RCC 7860 (cell line): ENCODE measurements around the gene KAT2A.
"Not testable (repeated sequence)": the region's sequence is repeated elsewhere in the genome, so short reads cannot be mapped to it uniquely, and the experiment has no call there.

Experiments used
- DNase-seq: peaks from one replicate; pipeline ENCODE4 v3.0.0-alpha.2; 2015; ENCODE audit warnings: low spot score
- FAIRE-seq: peaks from 2 replicates; lab custom pipeline; 2012; peaks lifted over from hg19 to GRCh38; lab: Jason Lieb, UNC

Gene KAT2A

DNA sequence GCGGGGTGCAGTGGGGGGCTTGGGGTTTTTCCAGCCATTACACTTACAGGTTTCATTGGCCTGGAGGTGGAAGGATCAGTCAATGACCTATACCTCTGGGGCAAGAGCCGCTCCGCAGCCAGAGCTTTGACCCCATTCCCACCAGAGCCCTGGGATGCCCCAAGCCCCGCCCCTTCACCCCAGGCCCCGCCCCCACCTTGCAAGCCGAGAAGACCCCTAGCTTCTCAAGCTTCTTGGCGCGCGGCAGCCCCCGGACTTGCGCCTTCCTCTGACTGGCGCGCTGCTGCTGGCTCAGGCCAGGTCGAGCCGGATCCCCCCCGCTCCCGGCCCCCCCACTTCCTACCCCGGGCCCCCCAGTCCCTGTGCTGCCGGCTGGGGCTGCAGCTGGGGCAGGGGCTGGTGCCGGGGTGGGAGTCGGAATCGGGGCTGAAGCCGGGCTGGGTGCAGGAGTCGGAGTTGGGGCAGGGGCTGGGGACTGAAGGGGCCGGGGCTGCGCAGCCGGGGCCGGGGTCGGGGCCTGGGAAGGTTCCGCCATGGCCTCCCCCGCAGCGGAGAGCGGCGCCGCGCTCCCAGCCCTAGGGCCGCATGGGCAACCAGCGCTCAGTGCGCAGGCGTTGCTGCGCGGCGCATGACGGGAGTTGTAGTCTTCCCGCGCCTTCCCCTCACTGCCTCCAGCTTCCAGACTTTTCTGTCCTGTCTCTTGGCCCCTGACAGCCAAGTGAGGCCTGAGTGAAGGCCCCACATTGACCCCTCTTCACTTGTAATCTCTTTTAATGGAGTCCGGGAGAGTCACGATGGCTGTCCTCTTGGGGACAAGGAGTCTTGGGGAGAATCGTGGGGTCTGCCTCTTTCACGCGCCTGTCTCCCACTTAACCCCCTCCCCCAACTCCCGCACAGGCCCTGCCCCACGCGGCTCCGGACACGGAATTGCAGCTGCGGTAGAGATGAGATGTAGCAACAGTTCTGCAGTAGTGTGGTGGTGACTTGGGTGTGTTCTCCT lies at the start of gene KAT2A:
Gene KAT2A, minus strand, starts transcription at position 598 of the 1,000 bp plus-strand sequence. Its CDS starts 63 bp downstream, at position 535.
- DNase-seq: peak; percentile 58
- FAIRE-seq: no peak

DNA sequence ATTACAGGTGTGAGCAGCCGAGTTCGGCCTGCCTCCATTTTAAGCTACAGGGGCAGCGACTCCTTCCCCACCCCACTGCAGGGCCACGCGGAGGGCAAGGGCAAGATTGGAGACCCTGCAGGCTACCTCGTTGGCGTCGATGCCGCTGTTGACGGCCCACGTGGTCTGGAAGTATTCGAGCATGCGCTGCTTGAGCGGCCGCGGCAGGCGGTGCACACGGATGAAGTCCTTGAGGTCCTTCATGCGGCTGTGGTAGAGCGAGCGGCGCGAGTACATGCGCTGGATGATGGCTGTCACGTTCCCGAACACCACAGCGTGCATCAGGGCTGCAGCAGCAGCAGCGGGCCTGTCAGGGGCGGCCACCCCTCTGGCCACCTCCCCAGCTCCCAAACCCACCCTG lies 48.2 kb upstream of the KAT2A start:
- FAIRE-seq (no peak), DNase-seq (no peak)

DNA sequence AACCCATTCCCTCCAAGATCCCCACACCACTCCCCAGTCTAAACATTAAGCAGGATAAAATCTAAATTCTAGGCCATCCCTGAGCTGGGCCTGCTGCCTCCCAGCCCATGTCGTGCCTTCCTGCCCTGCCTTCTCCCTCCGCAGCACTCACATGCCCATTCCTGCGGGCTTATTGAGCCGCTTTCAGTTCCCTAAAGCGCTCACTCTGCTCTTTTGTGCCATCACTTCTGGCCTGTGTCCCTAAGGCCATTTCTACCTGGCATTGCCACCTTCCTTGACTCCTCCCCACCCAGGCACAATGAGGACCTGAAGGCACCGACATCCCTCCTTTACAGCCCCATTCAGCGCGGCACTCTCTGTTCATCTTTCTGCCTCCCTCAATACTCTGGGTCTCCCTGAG lies 46.6 kb upstream of the KAT2A start:
- FAIRE-seq (no peak), DNase-seq (no peak)

DNA sequence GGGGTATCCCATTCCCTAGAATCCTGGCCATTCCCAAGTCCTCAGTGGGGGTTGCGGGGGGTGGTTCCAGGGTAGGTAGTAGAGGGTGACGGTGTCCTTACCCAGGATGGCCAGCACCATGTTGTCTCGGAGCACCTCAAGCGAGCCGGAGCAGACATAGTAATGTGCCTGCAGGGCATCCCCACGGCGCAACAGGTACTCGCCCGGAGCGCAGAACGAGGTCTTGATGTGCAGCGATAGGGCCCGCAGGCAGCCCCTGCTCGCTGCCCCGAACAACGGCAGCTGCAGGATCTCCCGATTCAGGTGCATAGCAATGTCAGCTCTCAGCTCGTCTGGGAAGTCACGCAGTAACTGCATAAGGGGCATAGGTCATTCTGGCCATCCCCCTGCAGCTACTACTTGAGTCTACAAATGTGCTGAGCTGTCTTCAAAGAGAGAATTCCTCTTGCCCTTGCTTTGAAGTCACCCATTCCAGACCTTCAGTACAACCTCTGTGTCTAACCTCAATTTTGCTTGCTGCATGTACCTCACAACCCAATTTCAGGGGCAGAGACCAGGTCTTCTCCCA lies 45.1 kb upstream of the KAT2A start:
- DNase-seq: no peak
- no peak for FAIRE-seq

DNA sequence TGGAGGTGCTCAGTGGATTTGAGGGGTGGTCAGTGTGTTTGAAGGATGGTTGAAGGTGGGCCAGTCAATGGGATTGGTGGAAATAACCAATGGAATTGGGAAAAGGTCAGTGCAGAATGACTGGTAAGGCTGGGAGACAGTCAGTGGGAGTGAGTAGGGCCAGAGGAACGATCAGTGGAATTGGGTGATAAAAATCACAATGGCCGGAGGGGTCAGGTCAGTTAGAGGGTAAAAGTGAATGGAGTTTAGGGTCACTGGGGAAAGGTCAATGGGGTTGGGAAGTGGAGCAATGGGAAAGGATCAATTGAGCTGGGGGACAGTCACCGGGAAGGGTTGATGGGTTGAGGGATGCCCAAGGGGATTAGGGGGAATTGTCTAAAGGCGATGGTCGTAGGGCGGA lies 44.6 kb upstream of the KAT2A start:
- FAIRE-seq (no peak), DNase-seq (no peak)

DNA sequence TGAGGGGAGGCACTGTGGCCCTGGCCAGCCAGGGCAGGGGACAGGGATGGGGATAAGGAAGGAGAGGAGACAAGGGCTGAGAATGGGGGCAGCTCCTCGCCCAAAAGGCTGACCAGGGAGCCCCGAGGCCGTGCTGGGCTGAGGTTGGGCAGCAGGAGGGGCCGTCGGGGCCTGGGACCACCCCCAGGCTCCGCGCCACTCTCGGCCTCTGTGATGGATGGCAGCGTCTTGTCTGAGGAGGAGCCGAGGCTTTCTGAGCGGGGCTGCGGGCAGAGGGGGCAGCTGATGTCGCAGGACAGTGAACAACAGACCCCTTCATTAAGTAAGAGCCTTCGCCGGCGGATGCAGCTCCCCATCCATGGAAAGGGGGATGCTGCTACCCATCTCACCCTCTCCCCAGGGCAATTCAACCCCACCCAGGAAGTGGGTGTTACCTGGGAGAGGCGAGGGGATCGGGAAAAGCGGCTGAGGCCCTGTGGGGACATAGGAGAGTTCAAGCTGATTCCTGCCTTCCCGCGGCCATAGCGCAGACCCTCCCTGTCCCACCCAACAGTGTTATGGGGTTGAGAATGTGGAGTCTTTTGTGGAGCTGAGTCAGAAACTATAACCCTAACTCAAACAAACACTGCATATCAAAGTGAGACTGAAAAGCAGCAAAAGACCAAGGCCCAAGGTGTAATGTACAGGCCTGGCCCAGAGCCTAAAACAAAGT lies 42.7 kb upstream of the KAT2A start:
- no peak for DNase-seq
- no peak for FAIRE-seq

DNA sequence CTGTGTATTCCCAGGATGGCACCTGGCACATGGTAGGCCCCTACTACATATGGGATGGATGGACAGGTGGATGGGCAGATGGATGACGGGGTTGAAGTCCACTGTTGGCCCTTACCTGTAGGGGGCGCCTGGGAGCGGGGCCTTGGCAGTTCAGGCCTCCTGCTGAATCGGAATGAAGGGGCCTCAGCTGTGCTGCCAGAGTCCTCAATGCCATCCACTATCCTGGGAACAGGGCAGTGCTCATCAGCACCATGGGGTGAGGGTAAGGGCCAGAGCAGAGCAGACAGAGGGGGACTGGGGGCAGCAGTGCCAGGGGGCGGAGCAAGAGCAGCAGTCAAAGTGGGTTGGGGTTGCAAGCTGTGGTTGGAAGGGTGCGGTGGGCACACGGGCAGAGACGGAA lies 41.9 kb upstream of the KAT2A start:
- FAIRE-seq (no peak), DNase-seq (no peak)

DNA sequence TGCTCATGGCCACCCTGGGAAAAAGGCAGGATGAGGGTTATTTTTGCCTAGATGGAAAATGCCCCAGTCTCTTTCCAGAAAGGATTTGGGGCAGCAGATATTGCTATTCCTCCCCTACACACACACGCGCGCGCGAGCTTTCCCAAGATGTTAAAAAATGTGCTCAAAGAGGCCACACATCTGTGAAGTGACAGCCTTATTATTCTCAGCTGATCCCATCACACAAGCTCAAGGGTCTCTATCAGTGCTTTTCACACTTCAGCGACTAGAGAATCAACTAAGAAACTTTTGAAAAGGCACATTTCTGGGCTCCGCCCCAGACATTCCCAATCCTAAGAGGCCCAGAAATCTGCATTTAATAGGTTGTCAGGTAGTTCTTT lies 39.4 kb upstream of the KAT2A start:
- no peak for FAIRE-seq

DNA sequence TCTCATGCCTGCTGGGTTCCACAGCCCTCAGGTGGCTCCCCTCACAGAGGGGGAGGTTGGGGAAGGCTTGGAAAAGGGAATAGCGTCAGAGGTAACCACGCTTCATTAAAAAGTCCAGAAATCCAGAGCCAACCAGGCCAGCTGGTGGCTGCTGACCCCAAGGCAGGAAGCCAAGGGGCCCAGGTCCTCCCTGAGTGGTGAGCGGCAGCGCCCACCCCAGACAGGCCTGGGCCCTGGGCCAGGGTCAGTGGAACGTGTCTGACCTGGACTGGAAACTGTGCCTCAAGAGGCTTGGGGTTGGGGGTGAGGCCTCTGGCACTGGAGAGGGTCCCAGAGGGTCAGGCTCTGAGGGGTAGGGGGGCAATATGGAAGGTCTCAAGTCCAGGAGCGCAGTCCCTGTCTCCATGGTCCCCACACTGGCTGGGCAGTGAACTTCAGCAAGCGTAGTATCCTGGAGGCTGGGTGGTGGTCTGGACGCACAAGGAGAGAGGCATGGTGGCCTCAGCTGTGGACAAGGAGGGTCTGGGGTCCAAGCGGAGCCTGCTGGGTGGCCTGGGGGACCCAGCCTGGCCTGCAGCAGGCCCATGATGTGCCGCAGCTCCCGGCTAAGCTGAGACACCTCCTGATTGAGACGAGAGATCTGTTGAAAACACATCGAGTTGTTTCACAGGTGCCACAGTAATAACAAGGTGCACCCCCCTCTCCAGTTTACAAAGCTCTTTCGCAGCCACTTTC lies 38.8 kb upstream of the KAT2A start:
- no peak for FAIRE-seq
- no peak for DNase-seq

More for the DNA sequence above, 39.4 kb upstream of the KAT2A start:
- DNase-seq: no peak

DNA sequence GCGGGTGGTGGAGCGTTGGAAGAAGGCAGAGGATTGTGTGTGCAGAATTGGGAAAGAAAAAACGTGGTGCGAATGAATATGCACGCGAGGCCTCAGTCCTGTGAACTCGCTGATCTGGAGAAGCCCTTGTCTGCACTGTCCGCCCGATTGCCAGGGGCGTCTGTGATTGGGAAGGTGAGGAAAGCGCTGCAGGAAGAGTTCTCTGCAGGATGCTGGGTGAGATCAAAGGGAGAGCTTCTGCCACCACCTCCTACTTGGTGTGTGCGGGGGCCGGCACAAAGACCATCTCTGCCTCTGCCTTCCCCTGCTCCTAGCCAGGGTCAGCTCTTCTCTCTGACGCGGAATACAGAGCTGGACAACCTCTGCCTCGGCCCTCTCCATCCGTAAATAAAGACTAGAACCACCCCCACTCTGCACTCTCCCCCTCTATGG lies 34.5 kb upstream of the KAT2A start:
- DNase-seq: no peak
- no peak for FAIRE-seq

DNA sequence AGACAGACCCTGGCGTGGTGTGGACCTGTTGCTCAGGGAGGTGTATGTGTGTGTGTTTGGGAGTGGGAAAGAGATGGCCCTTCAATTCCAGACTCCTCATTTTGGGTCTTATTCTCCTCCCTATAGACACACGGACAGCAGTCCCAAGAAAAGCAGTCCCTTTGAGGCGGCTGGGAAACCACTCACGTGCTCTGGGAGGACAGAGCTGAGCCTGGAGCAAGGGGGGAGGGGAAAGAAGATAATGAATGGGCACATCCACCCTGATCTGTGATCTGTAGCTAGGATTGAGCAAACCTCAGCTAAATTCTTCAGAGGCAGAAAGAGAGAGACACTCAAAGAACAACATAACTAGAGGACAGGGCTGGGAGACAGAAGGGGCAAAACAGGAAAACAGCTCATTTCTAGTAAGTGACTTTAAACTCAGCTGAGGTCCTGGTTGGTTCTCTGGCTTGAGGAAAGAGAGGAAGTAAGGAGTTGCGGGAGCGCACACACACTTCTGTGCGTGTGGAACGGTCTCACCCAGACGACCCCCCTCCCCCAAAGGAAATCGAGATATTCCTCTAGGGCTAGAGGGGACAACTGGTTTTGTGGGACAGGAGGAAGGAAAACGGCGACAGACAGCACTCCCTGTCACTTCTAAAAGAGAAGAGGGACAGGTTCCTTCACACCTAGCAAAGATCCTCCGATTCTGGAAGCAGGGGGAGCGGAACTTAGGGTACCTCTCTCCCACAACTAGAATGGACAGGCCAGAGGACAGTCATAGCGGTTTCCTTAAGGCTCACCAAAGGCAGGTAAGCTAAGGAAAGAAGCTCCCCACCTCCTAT lies 33.0 kb upstream of the KAT2A start:
- FAIRE-seq: no peak
- peak; percentile 5 for DNase-seq

DNA sequence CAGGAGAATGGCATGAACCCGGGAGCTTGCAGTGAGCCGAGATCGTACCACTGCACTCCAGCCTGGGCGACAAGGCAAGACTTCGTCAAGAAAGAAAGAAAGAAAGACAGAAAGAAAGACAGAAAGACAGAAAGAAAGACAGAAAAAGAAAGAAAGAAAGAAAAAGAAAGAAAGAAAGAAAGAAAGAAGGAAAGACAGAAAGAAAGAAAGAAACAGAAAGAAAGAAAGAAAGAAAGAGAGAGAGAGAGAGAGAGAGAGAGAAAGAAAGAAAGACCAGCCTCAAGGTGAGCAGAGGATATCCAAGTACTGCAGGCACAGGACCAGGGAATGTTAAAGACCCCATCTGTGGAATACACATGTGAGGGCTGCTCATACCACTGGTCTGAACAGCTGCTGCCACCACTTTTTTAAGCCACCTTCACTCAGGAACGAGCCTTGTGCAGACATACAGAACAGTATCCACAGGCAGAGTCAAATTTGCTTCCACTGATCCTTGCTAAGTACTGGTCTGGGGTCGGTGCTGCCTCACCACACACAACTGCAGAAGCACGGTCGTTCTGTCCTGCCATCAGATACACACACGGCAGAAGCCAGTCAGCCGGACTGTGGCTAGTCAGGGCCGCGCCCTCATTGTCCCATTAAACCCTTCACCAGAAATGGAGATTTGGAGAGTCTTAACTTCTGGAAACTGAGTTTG lies 25.9 kb upstream of the KAT2A start:
- FAIRE-seq (no peak), DNase-seq (no peak)

DNA sequence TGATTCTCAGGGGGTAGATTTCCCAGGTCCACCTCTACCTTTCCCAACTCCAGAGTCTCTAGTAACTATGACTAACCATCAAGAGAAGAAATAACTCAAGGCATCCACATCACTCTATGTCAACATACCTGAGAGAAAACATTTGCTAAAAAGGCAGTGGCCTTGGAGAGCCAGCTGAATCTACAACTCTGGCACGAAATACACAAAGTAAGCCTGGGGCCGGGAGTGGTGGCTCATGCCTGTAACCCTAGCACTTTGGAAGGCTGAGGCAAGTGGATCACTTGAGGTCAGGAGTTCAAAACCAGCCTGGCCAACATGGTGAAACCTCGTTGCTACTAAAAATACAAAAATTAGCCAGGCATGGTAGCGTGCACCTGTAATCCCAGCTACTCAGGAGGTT lies 22.0 kb upstream of the KAT2A start:
- not testable (repeated sequence) for FAIRE-seq, DNase-seq

DNA sequence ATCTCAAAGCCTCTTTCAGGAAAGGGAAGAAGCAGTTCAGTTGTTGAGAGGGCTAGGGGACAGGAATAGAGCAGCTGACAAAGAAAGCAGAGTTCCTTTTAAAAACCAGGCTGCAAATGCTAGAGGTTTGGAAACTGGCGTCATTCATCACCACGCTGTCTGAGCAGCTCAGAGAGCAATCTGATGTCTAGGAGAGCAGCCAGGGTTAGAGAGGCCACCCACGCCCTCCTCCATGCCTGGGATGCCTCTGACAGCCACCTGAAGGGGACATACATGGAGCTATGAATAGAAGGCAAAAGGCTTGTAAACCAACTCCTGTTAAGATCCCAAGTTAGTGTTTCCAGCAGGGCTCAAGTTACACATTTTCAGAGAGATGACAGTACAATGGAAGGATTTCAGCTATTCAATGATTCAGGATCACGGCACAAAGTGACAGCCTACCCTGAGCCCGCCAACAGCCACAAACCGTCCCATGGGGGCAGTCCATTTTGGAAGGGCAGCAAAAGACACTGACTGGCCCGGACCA lies 21.3 kb upstream of the KAT2A start:
- FAIRE-seq: no peak
- no peak for DNase-seq

DNA sequence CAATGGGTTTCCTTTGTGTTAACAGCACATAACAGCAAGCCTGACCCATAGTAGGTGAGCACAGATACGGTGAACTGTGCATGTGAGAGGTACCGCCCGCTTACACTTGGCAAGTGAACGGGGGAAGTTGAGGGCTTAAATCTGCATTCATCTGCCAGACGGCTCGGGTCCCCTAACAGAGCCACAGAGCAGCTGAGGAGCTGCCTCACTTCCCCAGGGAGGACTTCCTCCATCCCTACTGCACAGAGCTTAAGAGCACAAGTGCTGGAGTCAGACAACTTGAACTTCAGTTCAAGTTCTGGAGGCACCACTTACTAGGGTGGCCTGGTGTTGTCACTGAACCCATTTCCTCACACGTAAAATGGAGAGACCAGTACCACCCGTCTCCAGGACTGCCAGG lies 20.2 kb upstream of the KAT2A start:
- FAIRE-seq (no peak), DNase-seq (no peak)

DNA sequence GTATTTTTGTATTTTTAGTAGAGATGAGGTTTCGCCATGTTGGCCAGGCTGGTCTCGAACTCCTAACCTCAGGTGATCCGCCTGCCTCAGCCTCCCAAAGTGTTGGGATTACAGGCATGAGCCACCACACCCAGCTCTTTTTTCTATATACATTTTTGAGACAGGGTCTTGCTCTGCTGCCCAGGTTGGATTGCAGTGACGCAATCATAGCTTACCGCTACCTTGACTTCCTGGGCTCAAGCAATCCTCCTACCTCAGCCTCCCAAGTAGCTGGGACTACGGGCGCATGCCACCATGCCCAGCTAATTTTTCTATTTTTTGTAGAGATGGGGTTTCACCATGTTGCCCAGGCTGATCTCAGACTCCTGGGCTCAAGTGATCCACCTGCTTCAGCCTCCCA lies 19.5 kb upstream of the KAT2A start:
- not testable (repeated sequence) for DNase-seq, FAIRE-seq

DNA sequence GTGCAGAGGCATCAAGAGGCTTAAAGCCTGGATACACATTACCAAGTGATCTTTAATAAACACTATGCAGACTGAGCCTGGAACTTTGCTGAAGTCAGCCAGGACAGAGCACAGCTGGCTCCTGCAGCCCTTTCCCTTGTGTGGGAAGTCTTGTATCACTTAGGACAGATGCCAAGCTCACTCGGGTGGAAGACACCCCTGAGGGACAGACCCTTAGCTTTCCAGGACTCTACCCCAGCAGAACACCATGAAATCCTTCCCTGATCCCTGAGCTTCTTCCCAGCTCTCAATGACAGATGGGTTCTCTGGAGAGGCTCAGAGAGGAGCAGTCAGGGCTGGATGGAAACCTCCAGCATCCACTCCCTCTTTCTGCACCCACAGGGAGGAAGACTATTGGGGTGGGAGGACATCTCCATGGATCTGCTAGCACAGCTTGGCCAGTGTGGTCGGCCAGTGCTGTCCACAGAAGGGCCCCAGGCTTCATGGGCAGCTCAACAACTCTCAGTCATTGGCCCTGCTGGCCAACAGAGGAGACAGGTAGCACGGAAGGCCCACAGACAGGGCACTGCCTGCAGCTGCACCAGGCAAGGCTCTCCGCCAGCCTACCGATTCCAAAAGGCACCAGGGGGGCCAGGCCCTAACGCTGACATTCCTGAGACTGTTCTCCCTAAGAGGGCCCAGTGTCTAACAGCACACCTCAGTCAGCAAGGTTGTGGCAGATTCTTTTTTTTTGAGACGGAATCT lies 17.8 kb upstream of the KAT2A start:
- no peak for DNase-seq
- FAIRE-seq: no peak

DNA sequence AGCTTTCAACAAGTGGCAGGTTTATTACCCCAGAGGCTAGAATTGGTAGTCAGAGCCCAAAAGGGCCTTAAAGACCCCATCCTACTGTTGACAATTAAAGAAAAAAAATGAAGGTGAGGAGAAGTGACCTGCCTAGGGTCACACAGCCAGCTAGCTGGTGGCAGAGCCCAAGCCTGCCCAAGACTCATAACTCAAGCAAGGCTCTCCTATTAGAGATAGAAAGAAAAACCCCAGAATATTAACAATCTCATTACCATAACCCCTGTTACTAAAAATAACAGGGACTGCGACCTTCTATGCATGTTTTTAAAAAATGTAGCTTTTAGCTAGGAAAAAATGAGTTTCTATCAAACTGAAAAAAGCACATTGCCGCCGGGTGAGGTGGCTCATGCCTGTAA lies 15.5 kb upstream of the KAT2A start:
- FAIRE-seq (no peak), DNase-seq (no peak)
